Memory B cell (primary cell): ENCODE measurements around the gene EHMT1.
"Not testable (repeated sequence)": the region's sequence is repeated elsewhere in the genome, so short reads cannot be mapped to it uniquely, and the experiment has no call there.

ENCODE experiments used
- ATAC-seq: fragments of 150-1000 bp; cut with Tn5 transposase; 2 replicates; pipeline ENCODE4 v1.10.0; 2021; ENCODE audit warnings: low read depth, mild to moderate bottlenecking, moderate library complexity
- DNase-seq, 2 donors: peaks; one replicate each; pipeline ENCODE4 v3.0.0; 2022; ENCODE audit warnings: low spot score in 2 of 2
- H3K27ac Mint-ChIP-seq: one replicate; pipeline ENCODE4 v1.8.0; 2022; ENCODE audit warnings: mild to moderate bottlenecking, moderate library complexity, mixed read lengths
- H3K27me3 Mint-ChIP-seq: one replicate; pipeline ENCODE4 v1.8.0; 2022; ENCODE audit warnings: mixed read lengths
- H3K36me3 Mint-ChIP-seq: one replicate; pipeline ENCODE4 v1.8.0; 2022; ENCODE audit warnings: mild to moderate bottlenecking, mixed read lengths
- H3K4me1 Mint-ChIP-seq: one replicate; pipeline ENCODE4 v1.8.0; 2022; ENCODE audit warnings: mixed read lengths
- H3K4me3 Mint-ChIP-seq: one replicate; pipeline ENCODE4 v1.8.0; 2022; ENCODE audit warnings: mild to moderate bottlenecking, moderate library complexity, mixed read lengths
- H3K9me3 Mint-ChIP-seq: one replicate; pipeline ENCODE4 v1.8.0; 2022; ENCODE audit warnings: mixed read lengths

EHMT1 gene

GRCh38 chr9:137583347-137583746, 35.5 kb upstream of the EHMT1 start:
- Mint-ChIP-seq H3K4me1 (peaks cover 3% of the 10 kb centered on the region), H3K9me3 (no peaks in the 10 kb centered on the region), H3K36me3 (peaks cover 9% of the 10 kb centered on the region), H3K27me3 (no peaks in the 10 kb centered on the region), H3K27ac (no peak overlapping the region), H3K4me3 (no peak overlapping the region)
- no peak for DNase-seq
- no peak for ATAC-seq

GRCh38 chr9:137583957-137584356, 34.8 kb upstream of the EHMT1 start:
- DNase-seq (no peak), ATAC-seq (no peak)
- Mint-ChIP-seq H3K4me1 (peaks cover 3% of the 10 kb centered on the region), H3K27ac (no peak overlapping the region), H3K36me3 (peaks cover 9% of the 10 kb centered on the region), H3K9me3 (no peaks in the 10 kb centered on the region), H3K27me3 (no peaks in the 10 kb centered on the region), H3K4me3 (no peak overlapping the region)

GRCh38 chr9:137586854-137587253, 32.0 kb upstream of the EHMT1 start:
- H3K27me3 Mint-ChIP-seq, result no peaks in the 10 kb centered on the region
- ATAC-seq, result no peak

GRCh38 chr9:137588311-137588710, 30.5 kb upstream of the EHMT1 start:
- Mint-ChIP-seq H3K9me3 (no peaks in the 10 kb centered on the region), H3K4me3 (peak overlapping the region; percentile 51), H3K27me3 (no peaks in the 10 kb centered on the region), H3K27ac (no peak overlapping the region), H3K36me3 (peaks cover 9% of the 10 kb centered on the region), H3K4me1 (peaks cover 7% of the 10 kb centered on the region)
- no peak for DNase-seq
- ATAC-seq, result no peak

More at GRCh38 chr9:137586854-137587253, 32.0 kb upstream of the EHMT1 start:
- peaks cover 7% of the 10 kb centered on the region for H3K4me1 Mint-ChIP-seq
- H3K27ac Mint-ChIP-seq, result no peak overlapping the region
- DNase-seq, result no peak
- H3K36me3 Mint-ChIP-seq, result peaks cover 9% of the 10 kb centered on the region
- no peaks in the 10 kb centered on the region for H3K9me3 Mint-ChIP-seq
- no peak overlapping the region for H3K4me3 Mint-ChIP-seq

- no peak for ATAC-seq
- no peaks in the 10 kb centered on the region for H3K9me3 Mint-ChIP-seq
- H3K27me3 Mint-ChIP-seq, result no peaks in the 10 kb centered on the region
- peaks cover 9% of the 10 kb centered on the region for H3K36me3 Mint-ChIP-seq
- DNase-seq, result no peak
- peak overlapping the region; percentile 44 for H3K4me3 Mint-ChIP-seq
- H3K4me1 Mint-ChIP-seq, result peaks cover 7% of the 10 kb centered on the region
- no peak overlapping the region for H3K27ac Mint-ChIP-seq
Measured at GRCh38 chr9:137588891-137589290, 29.9 kb upstream of the EHMT1 start.

- DNase-seq, result peak in 1 of 2 donors; percentile 37
- Mint-ChIP-seq H3K27me3 (no peaks in the 10 kb centered on the region), H3K9me3 (no peaks in the 10 kb centered on the region), H3K4me3 (peak overlapping the region; percentile 88), H3K36me3 (peaks cover 9% of the 10 kb centered on the region), H3K27ac (no peak overlapping the region), H3K4me1 (peaks cover 7% of the 10 kb centered on the region)
- no peak for ATAC-seq
Measured at GRCh38 chr9:137589441-137590122, 29.2 kb upstream of the EHMT1 start.

GRCh38 chr9:137590123-137590468, 28.7 kb upstream of the EHMT1 start:
- Mint-ChIP-seq H3K4me1 (peaks cover 7% of the 10 kb centered on the region), H3K36me3 (peaks cover 9% of the 10 kb centered on the region), H3K9me3 (no peaks in the 10 kb centered on the region), H3K4me3 (no peak overlapping the region), H3K27me3 (no peaks in the 10 kb centered on the region), H3K27ac (peak overlapping the region; percentile 75)
- DNase-seq, result no peak
- peak; percentile 14 for ATAC-seq

GRCh38 chr9:137590469-137591383, 28.1 kb upstream of the EHMT1 start, which contains the start of gene ZMYND19:
TSS of gene ZMYND19 (minus strand) at chr9:137590512. CDS start at chr9:137590263, 249 bp downstream.
- Mint-ChIP-seq H3K27me3 (no peaks in the 10 kb centered on the region), H3K27ac (peak within 1 kb of the TSS; percentile 75), H3K9me3 (no peaks in the 10 kb centered on the region), H3K4me3 (peak within 1 kb of the TSS; percentile 99), H3K4me1 (peaks cover 7% of the 10 kb centered on the region), H3K36me3 (peaks cover 9% of the 10 kb centered on the region)
- DNase-seq (peak; percentile 88 to 92), ATAC-seq (peak; percentile 96)

GRCh38 chr9:137592767-137593166, 26.0 kb upstream of the EHMT1 start:
- H3K27ac Mint-ChIP-seq, result no peak overlapping the region
- DNase-seq (no peak), ATAC-seq (no peak)
- H3K27me3 Mint-ChIP-seq, result no peaks in the 10 kb centered on the region
- H3K36me3 Mint-ChIP-seq, result peaks cover 3% of the 10 kb centered on the region
- peaks cover 7% of the 10 kb centered on the region for H3K4me1 Mint-ChIP-seq
- H3K9me3 Mint-ChIP-seq, result no peaks in the 10 kb centered on the region
- no peak overlapping the region for H3K4me3 Mint-ChIP-seq

- no peak overlapping the region for H3K27ac Mint-ChIP-seq
- H3K36me3 Mint-ChIP-seq, result no peaks in the 10 kb centered on the region
- DNase-seq, result no peak
- peaks cover 4% of the 10 kb centered on the region for H3K4me1 Mint-ChIP-seq
- ATAC-seq, result no peak
- no peaks in the 10 kb centered on the region for H3K27me3 Mint-ChIP-seq
- H3K4me3 Mint-ChIP-seq, result no peak overlapping the region
- no peaks in the 10 kb centered on the region for H3K9me3 Mint-ChIP-seq
Measured at GRCh38 chr9:137593176-137593575, 25.6 kb upstream of the EHMT1 start.

GRCh38 chr9:137596577-137596976, 22.2 kb upstream of the EHMT1 start:
- H3K9me3 Mint-ChIP-seq, H3K36me3 Mint-ChIP-seq, H3K27me3 Mint-ChIP-seq, DNase-seq, H3K4me1 Mint-ChIP-seq, ATAC-seq, H3K4me3 Mint-ChIP-seq, H3K27ac Mint-ChIP-seq: not testable (repeated sequence)

GRCh38 chr9:137598943-137599342, 19.9 kb upstream of the EHMT1 start:
- Mint-ChIP-seq H3K27me3 (no peaks in the 10 kb centered on the region), H3K4me1 (peaks cover 8% of the 10 kb centered on the region), H3K4me3 (no peak overlapping the region), H3K36me3 (no peaks in the 10 kb centered on the region), H3K27ac (no peak overlapping the region), H3K9me3 (no peaks in the 10 kb centered on the region)
- ATAC-seq (no peak), DNase-seq (no peak)

- H3K27me3 Mint-ChIP-seq, result no peaks in the 10 kb centered on the region
- H3K9me3 Mint-ChIP-seq, result no peaks in the 10 kb centered on the region
- no peak overlapping the region for H3K4me3 Mint-ChIP-seq
- ATAC-seq (no peak), DNase-seq (no peak)
- H3K27ac Mint-ChIP-seq, result no peak overlapping the region
- H3K4me1 Mint-ChIP-seq, result peaks cover 21% of the 10 kb centered on the region
- no peaks in the 10 kb centered on the region for H3K36me3 Mint-ChIP-seq
Measured at GRCh38 chr9:137602661-137603060, 16.1 kb upstream of the EHMT1 start.

GRCh38 chr9:137603879-137604278, 14.9 kb upstream of the EHMT1 start:
- Mint-ChIP-seq H3K27ac (no peak overlapping the region), H3K36me3 (no peaks in the 10 kb centered on the region), H3K9me3 (no peaks in the 10 kb centered on the region), H3K27me3 (no peaks in the 10 kb centered on the region), H3K4me1 (peaks cover 16% of the 10 kb centered on the region), H3K4me3 (peak overlapping the region; percentile 62)
- no peak for ATAC-seq
- no peak for DNase-seq
